HCT116 (cell line): ENCODE results near the gene SLC25A41.

ENCODE experiments used
- CEBPB ChIP-seq: IDR thresholded peaks from 2 replicates; pipeline ENCODE4 v1.6.1; 2012; ENCODE audit warnings: low read depth
- CTCF ChIP-seq, 3 experiments: fragments of 200-600 bp in 1 of 3; sonication (generic) in 1 of 3; IDR thresholded peaks in 2 of 3; conservative IDR thresholded peaks in 1 of 3; 2 replicates each; pipeline ENCODE4 v1.5.1; 2012 to 2017; ENCODE audit warnings: low read depth in 2 of 3, low read length in 2 of 3, antibody characterized with exemption in 1 of 3, borderline replicate concordance in 1 of 3, control low read depth in 1 of 3, mild to moderate bottlenecking in 1 of 3, mixed read lengths in 1 of 3, mixed run types in 1 of 3, moderate library complexity in 1 of 3; ENCODE audit not compliant: insufficient read depth in 1 of 3
- ELF1 ChIP-seq: IDR thresholded peaks from 2 replicates; pipeline ENCODE4 v1.6.1; 2012; ENCODE audit warnings: low read depth, borderline replicate concordance
- EZH2 ChIP-seq: fragments of 200-600 bp; sonication (generic); IDR thresholded peaks from 2 replicates; pipeline ENCODE4 v1.6.1; 2017; ENCODE audit warnings: antibody characterized with exemption, mixed run types
- POLR2A ChIP-seq: IDR thresholded peaks from 2 replicates; pipeline ENCODE4 v1.7.0; 2011; ENCODE audit warnings: borderline replicate concordance; ENCODE audit not compliant: insufficient read depth, insufficient read length; ENCODE audit errors: extremely low read depth
- POLR2AphosphoS5 ChIP-seq: IDR thresholded peaks from 2 replicates; pipeline ENCODE4 v1.6.1; 2011; ENCODE audit warnings: mild to moderate bottlenecking, low read depth, low read length, moderate library complexity
- SIN3A ChIP-seq: IDR thresholded peaks from 2 replicates; pipeline ENCODE4 v1.6.1; 2012; ENCODE audit warnings: low read depth
- SP1 ChIP-seq: IDR thresholded peaks from 2 replicates; pipeline ENCODE4 v1.6.1; 2012; ENCODE audit warnings: low read depth
- SRF ChIP-seq: IDR thresholded peaks from 2 replicates; pipeline ENCODE4 v1.6.1; 2012; ENCODE audit warnings: low read depth
- ZNF274 ChIP-seq: fragments of 200-500 bp; sonication (Bioruptor generic); IDR thresholded peaks from 2 replicates; pipeline ENCODE4 v1.6.1; 2014; ENCODE audit warnings: mild to moderate bottlenecking, low read depth, low read length, inconsistent platforms
- TF ChIP-seq, protein P1 (sequence below): IDR thresholded peaks from 2 replicates; pipeline ENCODE4 v1.6.1; 2012

DNA sequence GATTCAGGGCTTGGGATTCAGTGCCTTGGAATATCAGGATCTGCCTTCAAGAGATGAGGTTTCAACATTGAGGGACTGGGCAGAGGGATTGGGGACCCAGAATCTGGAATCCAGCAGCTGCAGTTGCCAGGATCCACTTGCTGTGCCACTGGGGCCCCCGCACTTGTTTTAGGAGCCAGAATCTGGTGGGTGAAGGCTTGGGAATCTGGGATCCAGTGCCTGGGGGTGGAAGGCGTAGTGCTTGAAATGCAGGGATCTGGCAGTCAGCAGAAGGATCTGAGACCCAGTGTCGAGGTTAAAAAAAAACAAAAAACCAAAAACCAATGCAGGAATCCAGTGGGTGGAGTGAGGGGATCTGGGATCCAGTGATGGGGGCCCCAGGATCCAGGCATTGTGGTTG, 7.3 kb upstream of the SLC25A41 start:
- TF ChIP-seq POLR2A (no peak), CTCF (IDR thresholded peaks at IDR 0.05 in 2 of 3, conservative IDR thresholded peaks at IDR 0.05 in 1 of 3; ENCODE audit: borderline replicate concordance in 1 of 3, insufficient read depth in 1 of 3, low read depth in 2 of 3, low read length in 2 of 3) (no peak), POLR2AphosphoS5 (no peak), EZH2 (no peak), SP1 (no peak), SIN3A (no peak), SRF (no peak), CEBPB (no peak), ZNF274 (no peak), ELF1 (no peak)
- TF ChIP-seq, protein P1, sequence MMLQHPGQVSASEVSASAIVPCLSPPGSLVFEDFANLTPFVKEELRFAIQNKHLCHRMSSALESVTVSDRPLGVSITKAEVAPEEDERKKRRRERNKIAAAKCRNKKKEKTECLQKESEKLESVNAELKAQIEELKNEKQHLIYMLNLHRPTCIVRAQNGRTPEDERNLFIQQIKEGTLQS, result no peak
